ENCODE measurements around the gene ZCCHC14. TPM values are rescaled to one million over a fixed set of nuclear protein-coding genes. Genes with fewer than 3 reads are reported as not detected.

The ZCCHC14 gene
- total and polyA plus RNA-seq, 2 of the 13 experiments (the other 11 are each of a cell fraction or from before 2014, with no cell fraction given): 12.4 to 12.5 TPM

DNA sequence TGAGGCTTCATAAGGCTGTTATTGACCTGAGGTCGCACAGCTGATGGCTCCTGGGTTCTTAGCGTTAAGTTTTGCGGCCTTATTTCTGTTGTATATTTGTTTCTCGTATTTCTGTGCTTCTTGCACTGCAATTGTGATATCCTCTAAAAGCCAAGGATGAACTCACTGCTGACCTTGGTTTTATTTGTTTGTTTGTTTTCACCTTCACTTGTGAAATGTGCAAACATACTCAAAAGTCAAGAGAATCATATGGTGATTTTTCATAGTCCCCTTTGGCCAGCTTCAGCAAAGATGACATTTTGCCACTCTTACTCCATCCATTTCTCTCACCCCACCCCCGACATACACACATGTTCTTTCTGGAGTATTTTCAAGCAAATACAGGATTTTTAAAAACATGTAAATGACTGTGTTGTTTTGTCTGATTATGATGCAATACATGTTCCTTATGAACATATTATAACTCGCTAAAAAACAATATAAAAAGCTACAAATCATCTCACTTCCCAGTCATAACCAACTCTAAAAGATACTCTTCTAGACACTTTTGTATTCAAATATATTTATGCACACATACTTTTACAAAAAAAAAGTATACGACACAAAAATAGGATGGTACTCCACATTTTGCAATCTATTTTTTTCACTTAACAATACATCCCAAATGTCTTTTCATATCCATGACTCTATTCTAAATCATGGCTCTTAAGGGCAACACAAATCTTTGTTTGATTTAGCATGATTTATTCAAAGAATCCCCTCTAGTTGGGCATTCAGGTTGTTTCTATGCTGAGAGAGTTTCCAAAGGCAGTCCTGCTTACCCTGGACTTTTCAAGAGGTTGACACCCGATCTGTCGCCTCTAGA lies 5.7 kb upstream of the ZCCHC14 start:
- H2AFZ ChIP-seq (ENCODE audit: low read length): no peak overlapping the region
- no peaks in the 10 kb centered on the region for H3K36me3 ChIP-seq (replicated peaks in 1 of 2; ENCODE audit: control insufficient read depth in 1 of 2, insufficient read depth in 2 of 2, low read length in 2 of 2)
- BruUV-seq (replicated peaks): no TSS peak
- no peak overlapping the region for H3K9ac ChIP-seq (ENCODE audit: insufficient read depth, low read depth, low read length)
- H3K79me2 ChIP-seq (ENCODE audit: insufficient read depth, low read length): no peaks in the 10 kb centered on the region
- 8% methylated on average over 9 of the region's 9 CpGs for WGBS (ENCODE audit: low lambda C conversion rate)
- FAIRE-seq: peak; percentile 48
- no peaks in the 10 kb centered on the region for H3K9me3 ChIP-seq (ENCODE audit: low read length)
- intact Hi-C loops (cut with micrococcal nuclease; ENCODE audit: unreplicated experiment): no loop called here
- H3K27me3 ChIP-seq (ENCODE audit: control insufficient read depth in 1 of 2, insufficient read depth in 2 of 2, low read length in 2 of 2): no peaks in the 10 kb centered on the region; a peak in 1 of 5 replicates
- POLR2A ChIA-PET: interaction anchor here (1.6 to 2.2 kb wide), 2 partner anchors 8 to 30 kb away, joined by 6 to 12 read pairs; no protein-coding TSS in a partner anchor
- H3K4me1 ChIP-seq (ENCODE audit: insufficient read depth, low read length): peaks cover 86% of the 10 kb centered on the region
- in situ Hi-C loops (cut with HindIII; ENCODE audit: extremely low pct_ligation_motif_present, low pct_unique_long_range_greater_than_20kb): no loop called here
- no peak overlapping the region for H3K4me3 ChIP-seq (replicated peaks in 1 of 3; ENCODE audit: insufficient read depth in 1 of 3, low read depth in 2 of 3, low read length in 3 of 3)
- CTCF ChIA-PET (ENCODE audit: low intra/inter-chr PET ratio, low total read pairs): no interaction called here
- ATAC-seq: peak; percentile 5; the same call in 2 of the 3 replicates
- no peak for DNase-seq (ENCODE audit: low spot score)
- H4K20me1 ChIP-seq (ENCODE audit: insufficient read depth, low read length): no peaks in the 10 kb centered on the region
- H3K4me2 ChIP-seq (ENCODE audit: low read depth, low read length): peak overlapping the region; percentile 87
- peak overlapping the region; percentile 37 for H3K27ac ChIP-seq (ENCODE audit: extremely low read length, insufficient read depth, low read length)
- TF ChIP-seq, protein P1, sequence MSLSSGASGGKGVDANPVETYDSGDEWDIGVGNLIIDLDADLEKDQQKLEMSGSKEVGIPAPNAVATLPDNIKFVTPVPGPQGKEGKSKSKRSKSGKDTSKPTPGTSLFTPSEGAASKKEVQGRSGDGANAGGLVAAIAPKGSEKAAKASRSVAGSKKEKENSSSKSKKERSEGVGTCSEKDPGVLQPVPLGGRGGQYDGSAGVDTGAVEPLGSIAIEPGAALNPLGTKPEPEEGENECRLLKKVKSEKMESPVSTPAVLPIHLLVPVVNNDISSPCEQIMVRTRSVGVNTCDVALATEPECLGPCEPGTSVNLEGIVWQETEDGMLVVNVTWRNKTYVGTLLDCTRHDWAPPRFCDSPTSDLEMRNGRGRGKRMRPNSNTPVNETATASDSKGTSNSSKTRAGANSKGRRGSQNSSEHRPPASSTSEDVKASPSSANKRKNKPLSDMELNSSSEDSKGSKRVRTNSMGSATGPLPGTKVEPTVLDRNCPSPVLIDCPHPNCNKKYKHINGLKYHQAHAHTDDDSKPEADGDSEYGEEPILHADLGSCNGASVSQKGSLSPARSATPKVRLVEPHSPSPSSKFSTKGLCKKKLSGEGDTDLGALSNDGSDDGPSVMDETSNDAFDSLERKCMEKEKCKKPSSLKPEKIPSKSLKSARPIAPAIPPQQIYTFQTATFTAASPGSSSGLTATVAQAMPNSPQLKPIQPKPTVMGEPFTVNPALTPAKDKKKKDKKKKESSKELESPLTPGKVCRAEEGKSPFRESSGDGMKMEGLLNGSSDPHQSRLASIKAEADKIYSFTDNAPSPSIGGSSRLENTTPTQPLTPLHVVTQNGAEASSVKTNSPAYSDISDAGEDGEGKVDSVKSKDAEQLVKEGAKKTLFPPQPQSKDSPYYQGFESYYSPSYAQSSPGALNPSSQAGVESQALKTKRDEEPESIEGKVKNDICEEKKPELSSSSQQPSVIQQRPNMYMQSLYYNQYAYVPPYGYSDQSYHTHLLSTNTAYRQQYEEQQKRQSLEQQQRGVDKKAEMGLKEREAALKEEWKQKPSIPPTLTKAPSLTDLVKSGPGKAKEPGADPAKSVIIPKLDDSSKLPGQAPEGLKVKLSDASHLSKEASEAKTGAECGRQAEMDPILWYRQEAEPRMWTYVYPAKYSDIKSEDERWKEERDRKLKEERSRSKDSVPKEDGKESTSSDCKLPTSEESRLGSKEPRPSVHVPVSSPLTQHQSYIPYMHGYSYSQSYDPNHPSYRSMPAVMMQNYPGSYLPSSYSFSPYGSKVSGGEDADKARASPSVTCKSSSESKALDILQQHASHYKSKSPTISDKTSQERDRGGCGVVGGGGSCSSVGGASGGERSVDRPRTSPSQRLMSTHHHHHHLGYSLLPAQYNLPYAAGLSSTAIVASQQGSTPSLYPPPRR (CRISPR knock-in tag; IDR thresholded peaks at IDR 0.05; ENCODE audit: borderline replicate concordance): 0 out of 2 replicates have a peak, but pooled peaks have one; percentile 32
- TF ChIP-seq, protein P2, sequence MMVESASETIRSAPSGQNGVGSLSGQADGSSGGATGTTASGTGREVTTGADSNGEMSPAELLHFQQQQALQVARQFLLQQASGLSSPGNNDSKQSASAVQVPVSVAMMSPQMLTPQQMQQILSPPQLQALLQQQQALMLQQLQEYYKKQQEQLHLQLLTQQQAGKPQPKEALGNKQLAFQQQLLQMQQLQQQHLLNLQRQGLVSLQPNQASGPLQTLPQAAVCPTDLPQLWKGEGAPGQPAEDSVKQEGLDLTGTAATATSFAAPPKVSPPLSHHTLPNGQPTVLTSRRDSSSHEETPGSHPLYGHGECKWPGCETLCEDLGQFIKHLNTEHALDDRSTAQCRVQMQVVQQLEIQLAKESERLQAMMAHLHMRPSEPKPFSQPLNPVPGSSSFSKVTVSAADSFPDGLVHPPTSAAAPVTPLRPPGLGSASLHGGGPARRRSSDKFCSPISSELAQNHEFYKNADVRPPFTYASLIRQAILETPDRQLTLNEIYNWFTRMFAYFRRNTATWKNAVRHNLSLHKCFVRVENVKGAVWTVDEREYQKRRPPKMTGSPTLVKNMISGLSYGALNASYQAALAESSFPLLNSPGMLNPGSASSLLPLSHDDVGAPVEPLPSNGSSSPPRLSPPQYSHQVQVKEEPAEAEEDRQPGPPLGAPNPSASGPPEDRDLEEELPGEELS (CRISPR knock-in tag; IDR thresholded peaks at IDR 0.05): peak; percentile 73
- TF ChIP-seq, protein P3, sequence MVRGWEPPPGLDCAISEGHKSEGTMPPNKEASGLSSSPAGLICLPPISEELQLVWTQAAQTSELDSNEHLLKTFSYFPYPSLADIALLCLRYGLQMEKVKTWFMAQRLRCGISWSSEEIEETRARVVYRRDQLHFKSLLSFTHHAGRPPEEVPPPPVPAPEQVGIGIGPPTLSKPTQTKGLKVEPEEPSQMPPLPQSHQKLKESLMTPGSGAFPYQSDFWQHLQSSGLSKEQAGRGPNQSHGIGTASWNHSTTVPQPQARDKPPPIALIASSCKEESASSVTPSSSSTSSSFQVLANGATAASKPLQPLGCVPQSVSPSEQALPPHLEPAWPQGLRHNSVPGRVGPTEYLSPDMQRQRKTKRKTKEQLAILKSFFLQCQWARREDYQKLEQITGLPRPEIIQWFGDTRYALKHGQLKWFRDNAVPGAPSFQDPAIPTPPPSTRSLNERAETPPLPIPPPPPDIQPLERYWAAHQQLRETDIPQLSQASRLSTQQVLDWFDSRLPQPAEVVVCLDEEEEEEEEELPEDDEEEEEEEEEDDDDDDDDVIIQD (CRISPR knock-in tag; IDR thresholded peaks at IDR 0.05; ENCODE audit: low read depth): peak; percentile 29; the same call in 1 of the 2 replicates
- TF ChIP-seq KLF6 (CRISPR knock-in tag; IDR thresholded peaks at IDR 0.05) (peak; percentile 85; the same call in 1 of the 2 replicates), GATAD2A (CRISPR knock-in tag; IDR thresholded peaks at IDR 0.05) (peak; percentile 83), SOX13 (IDR thresholded peaks at IDR 0.05) (no peak), SOX13 (CRISPR knock-in tag; conservative IDR thresholded peaks at IDR 0.05 in 1 of 2, IDR thresholded peaks at IDR 0.05 in 1 of 2) (peak in 1 of 2 experiments; percentile 24; a peak in 1 of 4 replicates), ZNF552 (CRISPR knock-in tag; IDR thresholded peaks at IDR 0.05; ENCODE audit: borderline replicate concordance) (no peak), HDAC1 (CRISPR knock-in tag; IDR thresholded peaks at IDR 0.05) (peak; percentile 37; the same call in 1 of the 2 replicates), NCOA2 (CRISPR knock-in tag; IDR thresholded peaks at IDR 0.05) (peak; percentile 14; the same call in 1 of the 2 replicates), SOX6 (IDR thresholded peaks at IDR 0.05) (no peak), SOX6 (CRISPR knock-in tag; IDR thresholded peaks at IDR 0.05) (peak; percentile 33; the same call in 1 of the 2 replicates), ZNF644 (CRISPR knock-in tag; IDR thresholded peaks at IDR 0.05; ENCODE audit: low read depth) (no peak), MYNN (CRISPR knock-in tag; IDR thresholded peaks at IDR 0.05; ENCODE audit: low read depth) (no peak), ZNF878 (CRISPR knock-in tag; IDR thresholded peaks at IDR 0.05) (peak; percentile 40; the same call in 1 of the 2 replicates), ZNF790 (CRISPR knock-in tag; IDR thresholded peaks at IDR 0.05; ENCODE audit: borderline replicate concordance) (no peak)

Measured in HepG2 (cell line).